HG03432 (cell line): ENCODE results near the gene XIRP2.

Source experiments
- ATAC-seq: cut with Tn5 transposase; IDR thresholded peaks from one replicate; pipeline ENCODE4 v1.9.1; 2021; ENCODE audit warnings: mild to moderate bottlenecking, moderate library complexity; ENCODE audit not compliant: unreplicated experiment

XIRP2 gene

DNA sequence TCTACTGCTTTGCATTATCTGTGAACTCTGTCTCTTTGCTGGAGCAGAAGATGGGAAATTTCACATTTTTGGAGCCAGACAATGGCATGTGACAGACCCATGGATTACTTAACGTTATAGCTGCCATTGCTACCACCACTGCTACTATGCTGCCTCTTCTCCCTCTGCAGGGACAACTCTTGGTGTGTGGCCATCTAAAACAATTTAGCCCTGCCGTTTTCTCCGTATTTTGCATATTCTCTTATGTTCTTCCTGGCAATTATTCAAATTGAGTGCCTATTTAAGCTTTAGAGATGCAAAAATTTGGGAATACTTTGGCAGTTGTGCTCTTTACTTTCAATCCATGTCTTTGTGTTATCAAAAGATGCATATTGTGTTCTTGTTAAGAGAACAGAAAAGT, 386.8 kb downstream of the XIRP2 start:
- no peak for ATAC-seq

DNA sequence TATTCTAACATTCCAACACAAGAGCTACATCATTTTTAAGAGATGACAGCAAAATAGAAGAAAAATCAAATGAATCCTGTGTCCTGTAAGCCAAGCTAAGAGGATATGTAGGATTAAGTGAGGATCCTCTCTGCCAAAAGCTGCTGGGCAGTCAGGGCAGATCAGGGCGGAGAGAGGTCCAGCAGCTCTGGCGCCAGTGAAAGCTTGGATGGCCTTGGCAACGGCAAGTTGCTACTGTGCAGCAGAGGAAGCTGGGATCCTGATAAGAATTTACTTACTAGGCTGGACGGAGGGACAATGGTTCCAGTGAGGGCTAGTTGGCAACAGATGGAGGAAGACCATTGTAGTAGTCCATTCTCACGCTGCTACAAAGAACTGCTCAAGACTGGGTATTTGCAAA, 391.5 kb downstream of the XIRP2 start:
- ATAC-seq, result no peak

DNA sequence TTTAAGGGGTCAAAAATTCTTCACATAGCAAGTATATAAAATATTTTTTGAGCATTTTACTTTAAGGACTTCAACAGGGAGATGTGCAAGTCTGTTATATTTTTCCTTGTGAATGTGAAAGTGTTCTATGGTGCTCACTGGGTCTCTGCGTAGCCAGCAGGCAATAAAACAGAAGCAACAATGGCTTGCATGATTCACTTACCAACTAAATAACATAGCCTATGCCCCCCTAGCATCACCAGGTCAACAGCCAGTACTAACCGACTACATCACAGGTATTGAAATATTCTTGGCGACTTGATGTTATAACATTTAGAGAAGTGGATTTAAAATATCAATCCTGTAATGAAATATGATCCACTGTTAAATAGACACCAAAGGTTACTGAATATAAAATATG, 398.9 kb downstream of the XIRP2 start:
- no peak for ATAC-seq

GRCh38 chr2:167289651-167290410, 401.6 kb downstream of the XIRP2 start:
- no peak for ATAC-seq

GRCh38 chr2:167292430-167293171, 404.3 kb downstream of the XIRP2 start, which contains the start of gene B3GALT1:
Gene B3GALT1 (plus strand): TSS chr2:167293001.
- peak; percentile 99 for ATAC-seq

DNA sequence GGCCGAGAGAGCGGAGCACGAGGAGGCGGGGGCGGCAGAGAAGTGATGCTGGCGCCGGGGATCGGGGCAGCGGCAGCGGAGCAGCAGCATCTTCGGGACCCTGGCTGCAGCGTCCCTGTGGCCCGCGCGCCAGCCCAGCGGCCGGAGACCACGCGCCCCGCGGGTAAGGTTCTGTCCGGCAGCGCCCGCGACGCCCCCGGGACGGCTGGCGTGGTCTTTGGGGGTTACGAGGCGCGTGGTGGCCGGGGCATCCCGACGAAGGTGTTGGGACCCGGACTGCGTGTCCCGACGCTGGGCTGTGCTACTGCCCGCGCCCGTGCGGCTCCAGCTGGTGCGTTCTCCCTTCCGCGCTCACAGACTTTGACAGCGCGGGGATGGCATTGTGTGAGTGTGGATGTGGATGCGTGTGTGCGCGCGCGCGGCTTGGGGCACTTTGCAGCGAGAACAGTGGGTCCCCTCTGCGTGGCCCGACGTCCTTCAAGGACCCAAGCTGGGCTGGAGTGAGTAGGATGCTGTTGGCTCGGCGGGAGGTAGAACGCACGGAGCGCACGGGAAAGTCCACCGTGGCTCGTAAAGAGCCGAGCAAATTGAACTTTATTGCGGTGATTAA, 405.0 kb downstream of the XIRP2 start:
- ATAC-seq, result peak; percentile 23

- ATAC-seq, result no peak
Measured at GRCh38 chr2:167293943-167294775, 405.9 kb downstream of the XIRP2 start.

DNA sequence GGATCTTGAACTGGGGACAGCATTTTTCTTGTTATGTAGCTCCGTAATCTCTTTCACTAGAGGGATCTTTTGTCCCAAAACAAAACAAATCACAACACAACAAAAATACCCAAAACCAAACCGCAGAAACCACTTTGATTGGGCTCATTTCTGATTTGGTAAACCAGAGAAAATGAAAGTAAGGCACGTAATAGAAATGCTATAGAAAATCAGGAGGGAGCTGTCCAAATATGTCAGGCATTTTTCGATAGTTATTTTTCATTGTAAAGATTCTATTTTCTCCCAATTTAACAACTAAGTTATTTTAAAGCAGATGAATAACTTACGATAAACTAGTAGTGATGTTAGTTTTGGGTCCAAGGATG, 406.5 kb downstream of the XIRP2 start:
- ATAC-seq, result no peak

DNA sequence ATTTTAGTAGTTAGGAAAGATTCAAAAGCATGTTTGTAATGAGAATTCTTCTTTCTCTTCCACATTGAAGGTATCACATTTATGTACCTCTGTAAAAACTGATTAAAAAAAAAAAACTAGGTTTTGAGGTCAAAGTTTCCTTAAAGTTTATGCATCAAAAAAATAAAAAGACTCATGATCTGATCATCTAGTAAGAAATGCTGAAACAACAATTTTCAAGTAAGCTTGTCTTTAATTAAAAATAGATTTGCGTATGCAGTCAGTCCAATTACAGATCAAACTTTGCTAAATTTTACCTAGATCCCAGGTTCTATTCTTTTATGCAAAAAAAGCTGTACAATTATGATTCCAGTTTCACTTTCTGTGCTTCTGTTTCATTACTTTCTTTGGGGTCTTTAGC, 409.0 kb downstream of the XIRP2 start:
- no peak for ATAC-seq

- ATAC-seq, result no peak
Measured at GRCh38 chr2:167298017-167298416, 409.7 kb downstream of the XIRP2 start.
